Esophagus muscularis mucosa (tissue), 4 donors: Measurements from ENCODE around the gene CCR6. TPM values are rescaled to one million over a fixed set of nuclear protein-coding genes. Genes with fewer than 3 reads are reported as not detected.
A peak's percentile ranks its signal among the peaks of the same experiment; 100 is the strongest.

ENCODE experiments used
- DNase-seq: peaks from one replicate; pipeline ENCODE4 v3.0.0-alpha.2; 2017; ENCODE audit errors: extremely low spot score
- H3K27ac ChIP-seq, 4 donors: fragments of 200-600 bp; sonication (generic); replicated peaks in 1 of 4; 1 replicate in 3 of 4; 2 replicates in 1 of 4; pipeline ENCODE4 v1.5.1; 2016 to 2019; ENCODE audit warnings: mild to moderate bottlenecking in 1 of 4
- H3K27me3 ChIP-seq, 4 donors: fragments of 200-600 bp; sonication (generic); one replicate each; pipeline versions ENCODE4 v1.5.1 to v1.6.0; 2016 to 2019
- H3K36me3 ChIP-seq, 4 donors: fragments of 200-600 bp; sonication (generic); one replicate each; pipeline ENCODE4 v1.5.1; 2016 to 2019
- H3K4me1 ChIP-seq, 4 donors: fragments of 200-600 bp; sonication (generic); one replicate each; pipeline ENCODE4 v1.5.1; 2016 to 2019
- H3K4me3 ChIP-seq, 4 donors: fragments of 200-600 bp; sonication (generic); 1 replicate in 2 of 4; 2 replicates in 2 of 4; pipeline ENCODE4 v1.5.1; 2016 to 2019; ENCODE audit warnings: mild to moderate bottlenecking in 4 of 4, moderate library complexity in 1 of 4
- H3K9me3 ChIP-seq, 4 donors: fragments of 200-600 bp; sonication (generic); 1 replicate in 3 of 4; 2 replicates in 1 of 4; pipeline ENCODE4 v1.5.1; 2016 to 2019
- CTCF ChIP-seq, 3 experiments: fragments of 200-600 bp in 2 of 3; fragments of 450-650 bp in 1 of 3; sonication (generic) in 2 of 3; IDR thresholded peaks; one replicate each; pipeline ENCODE4 v1.5.1; 2017 to 2019; ENCODE audit warnings: antibody characterized with exemption in 3 of 3, mild to moderate bottlenecking in 2 of 3, moderate library complexity in 1 of 3
- EP300 ChIP-seq: sonication (generic); formaldehyde crosslinking; IDR thresholded peaks from one replicate; pipeline ENCODE4 v1.6.1; 2017; ENCODE audit warnings: antibody characterized with exemption
- POLR2A ChIP-seq: fragments of 450-650 bp; IDR thresholded peaks from one replicate; pipeline ENCODE4 v1.6.1; 2017; ENCODE audit warnings: antibody characterized with exemption, moderate library complexity, mild to moderate bottlenecking, low read depth
- POLR2AphosphoS5 ChIP-seq, 2 donors: sonication (generic); formaldehyde crosslinking; IDR thresholded peaks; one replicate each; pipeline ENCODE4 v1.6.1; 2017; ENCODE audit warnings: antibody characterized with exemption in 2 of 2
- WGBS: methylation state at CpG from one replicate; pipeline ENCODE4 v1.1.5; 2018; 5-methylcytosine and 5-hydroxymethylcytosine counted together
- intact Hi-C: fragments of 100-400 bp; cut with DNase I; formaldehyde crosslinking; loops from one replicate; pipeline ENCODE4 v1.15.1; 2023
- total RNA-seq, 4 donors: library from RNA; depleted of rRNA; stranded (reverse); fragments of >200 nt; gene quantifications; one replicate each; pipeline versions ENCODE4 v1.1.0 to v1.2.1, GENCODE V29; 2016

The CCR6 gene
- total RNA-seq, 4 donors from 2014 or later: not detected

- no peaks in the 10 kb centered on the region for H3K27me3 ChIP-seq
- H3K9me3 ChIP-seq: no peaks in the 10 kb centered on the region
- TF ChIP-seq POLR2AphosphoS5 (IDR thresholded peaks at IDR 0.05) (no peak), POLR2A (no peak), CTCF (IDR thresholded peaks at IDR 0.05) (no peak), EP300 (no peak)
- H3K4me1 ChIP-seq: peaks cover 0 to 31% (median 15%) of the 10 kb centered on the region in 4 donors
- no peak overlapping the region for H3K4me3 ChIP-seq
- no peaks in the 10 kb centered on the region for H3K36me3 ChIP-seq
- DNase-seq: no peak
- intact Hi-C loops: no loop called here
- WGBS: 88% methylated on average over 8 of the region's 8 CpGs
- H3K27ac ChIP-seq: peak overlapping the region in 1 of 4 donors; percentile 40
These were observed 1.5 kb upstream of the CCR6 start for GRCh38 chr6:167121335-167121841.

GRCh38 chr6:167122041-167122826, 662 bp upstream of the CCR6 start:
- no peak for TF ChIP-seq EP300
- no peak for TF ChIP-seq CTCF (IDR thresholded peaks at IDR 0.05)
- no peak for TF ChIP-seq POLR2AphosphoS5 (IDR thresholded peaks at IDR 0.05)
- no peak for TF ChIP-seq POLR2A
- no peaks in the 10 kb centered on the region for H3K36me3 ChIP-seq
- no peak overlapping the region for H3K4me3 ChIP-seq
- peaks cover 0 to 26% (median 12%) of the 10 kb centered on the region in 4 donors for H3K4me1 ChIP-seq
- no peak for DNase-seq
- H3K27me3 ChIP-seq: no peaks in the 10 kb centered on the region
- WGBS: 87% methylated on average over 22 of the region's 23 CpGs
- no peak overlapping the region for H3K27ac ChIP-seq
- intact Hi-C loops: no loop called here
- H3K9me3 ChIP-seq: no peaks in the 10 kb centered on the region

- no peak overlapping the region for H3K27ac ChIP-seq
- H3K36me3 ChIP-seq: no peaks in the 10 kb centered on the region
- H3K4me1 ChIP-seq: peaks cover 0 to 16% (median 12%) of the 10 kb centered on the region in 4 donors
- H3K27me3 ChIP-seq: no peaks in the 10 kb centered on the region
- TF ChIP-seq POLR2AphosphoS5 (IDR thresholded peaks at IDR 0.05) (no peak), POLR2A (no peak), CTCF (IDR thresholded peaks at IDR 0.05) (no peak), EP300 (no peak)
- WGBS: 93% methylated on average over 5 of the region's 5 CpGs
- no peaks in the 10 kb centered on the region for H3K9me3 ChIP-seq
- no peak for DNase-seq
- intact Hi-C loops: no loop called here
- no peak overlapping the region for H3K4me3 ChIP-seq
These were observed 1.9 kb downstream of the CCR6 start for GRCh38 chr6:167124753-167125152.

GRCh38 chr6:167125410-167125809, 2.5 kb downstream of the CCR6 start:
- peaks cover 0 to 10% (median 7%) of the 10 kb centered on the region in 4 donors for H3K4me1 ChIP-seq
- no peak overlapping the region for H3K27ac ChIP-seq
- H3K4me3 ChIP-seq: no peak overlapping the region
- no peaks in the 10 kb centered on the region for H3K27me3 ChIP-seq
- H3K36me3 ChIP-seq: no peaks in the 10 kb centered on the region
- no peaks in the 10 kb centered on the region for H3K9me3 ChIP-seq
- WGBS: 83% methylated on average over 4 of the region's 4 CpGs
- intact Hi-C loops: no loop called here
- no peak for TF ChIP-seq CTCF (IDR thresholded peaks at IDR 0.05)
- no peak for TF ChIP-seq POLR2AphosphoS5 (IDR thresholded peaks at IDR 0.05)
- TF ChIP-seq EP300: no peak
- no peak for TF ChIP-seq POLR2A
- DNase-seq: no peak
